Activated T-helper 17 cell treated with anti-CD3 and anti-CD28 coated beads, Interleukin-2, amount 50 U/mL, for 72 hours (primary cell): Measurements from ENCODE around the gene KASH5. TPM values are rescaled to one million over a fixed set of nuclear protein-coding genes. Genes with fewer than 3 reads are reported as not detected.

Source experiments
- ATAC-seq: fragments of 150-1000 bp; cut with Tn5 transposase; replicated peaks from 2 replicates; pipeline ENCODE4 v1.10.0; 2021; ENCODE audit warnings: mild to moderate bottlenecking, moderate library complexity
- H3K27ac Mint-ChIP-seq: one replicate; pipeline ENCODE4 v1.8.0; 2022; ENCODE audit warnings: mixed read lengths
- H3K27me3 Mint-ChIP-seq: one replicate; pipeline ENCODE4 v1.8.0; 2022; ENCODE audit warnings: mixed read lengths
- H3K36me3 Mint-ChIP-seq: one replicate; pipeline ENCODE4 v1.8.0; 2022; ENCODE audit warnings: low read depth, mild to moderate bottlenecking, mixed read lengths
- H3K4me1 Mint-ChIP-seq: one replicate; pipeline ENCODE4 v1.8.0; 2022; ENCODE audit warnings: mixed read lengths
- H3K4me3 Mint-ChIP-seq: one replicate; pipeline ENCODE4 v1.8.0; 2022; ENCODE audit warnings: mild to moderate bottlenecking, mixed read lengths
- H3K9me3 Mint-ChIP-seq: one replicate; pipeline ENCODE4 v1.8.0; 2022; ENCODE audit warnings: mixed read lengths
- total RNA-seq, 2 donors: library from RNA; stranded (reverse); gene quantifications; one replicate each; pipeline ENCODE4 v1.2.3, GENCODE V29; 2022

KASH5 gene
- 1 to 10 TPM in 1 of 2 donors, not detected in 1; 1.1 TPM for total RNA-seq

DNA sequence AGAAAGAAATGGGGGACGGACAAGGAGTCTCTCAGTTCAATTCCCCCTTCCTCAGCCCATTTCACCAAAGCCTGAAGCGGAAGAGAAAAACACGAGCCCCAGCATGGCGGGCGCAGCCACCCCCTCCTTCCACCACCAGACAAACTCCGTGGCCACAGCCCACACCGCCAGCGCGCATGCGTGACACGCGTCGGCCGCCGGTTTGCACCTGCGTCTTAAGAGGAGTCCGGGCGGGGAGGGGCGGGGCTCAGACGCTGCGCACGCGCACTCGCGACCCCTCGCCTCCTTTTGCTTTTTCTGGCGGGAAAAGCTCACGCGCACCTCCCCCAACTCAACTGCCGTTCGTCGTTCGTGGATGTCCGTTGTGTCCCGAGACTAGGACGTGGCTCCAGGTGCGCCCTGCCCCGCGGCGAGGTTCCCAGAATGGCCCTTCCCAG, at the start of gene KASH5:
Gene KASH5, plus strand, starts transcription at position 314 of the 437 bp plus-strand sequence. CDS start 2,635 bp downstream, outside the sequence.
- Mint-ChIP-seq H3K4me1 (peaks cover 6% of the 10 kb centered on the region), H3K36me3 (no peaks in the 10 kb centered on the region), H3K27ac (no peak within 1 kb of the TSS), H3K4me3 (peak within 1 kb of the TSS; percentile 53), H3K9me3 (no peaks in the 10 kb centered on the region), H3K27me3 (no peaks in the 10 kb centered on the region)
- peak; percentile 52 for ATAC-seq

DNA sequence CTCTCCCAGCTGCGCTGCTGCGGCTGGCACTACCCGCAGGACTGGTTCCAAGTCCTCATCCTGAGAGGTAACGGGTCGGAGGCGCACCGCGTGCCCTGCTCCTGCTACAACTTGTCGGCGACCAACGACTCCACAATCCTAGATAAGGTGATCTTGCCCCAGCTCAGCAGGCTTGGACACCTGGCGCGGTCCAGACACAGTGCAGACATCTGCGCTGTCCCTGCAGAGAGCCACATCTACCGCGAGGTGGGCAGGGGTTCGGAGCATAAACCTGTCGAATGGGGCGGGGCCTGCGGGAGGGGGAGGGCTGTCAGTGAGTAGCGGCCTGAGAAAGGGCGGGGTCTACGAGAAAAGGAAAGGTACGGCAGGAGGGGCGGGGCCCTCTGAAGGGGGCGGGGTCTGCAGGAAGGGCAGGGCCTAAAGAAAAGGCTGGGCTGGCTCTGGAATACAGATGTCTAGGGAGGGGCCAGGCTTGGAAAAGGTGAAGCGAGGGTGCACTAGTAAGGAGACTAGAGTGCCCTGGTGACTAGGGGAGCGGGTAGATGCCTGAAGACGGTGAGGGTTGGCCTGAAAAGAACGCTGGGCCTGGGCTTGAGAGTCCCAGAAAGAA, 49.3 kb upstream of the KASH5 start:
- Mint-ChIP-seq H3K4me1 (peaks cover 29% of the 10 kb centered on the region), H3K27ac (no peak overlapping the region), H3K4me3 (no peak overlapping the region), H3K9me3 (no peaks in the 10 kb centered on the region), H3K27me3 (no peaks in the 10 kb centered on the region), H3K36me3 (peaks cover 53% of the 10 kb centered on the region)
- no peak for ATAC-seq

DNA sequence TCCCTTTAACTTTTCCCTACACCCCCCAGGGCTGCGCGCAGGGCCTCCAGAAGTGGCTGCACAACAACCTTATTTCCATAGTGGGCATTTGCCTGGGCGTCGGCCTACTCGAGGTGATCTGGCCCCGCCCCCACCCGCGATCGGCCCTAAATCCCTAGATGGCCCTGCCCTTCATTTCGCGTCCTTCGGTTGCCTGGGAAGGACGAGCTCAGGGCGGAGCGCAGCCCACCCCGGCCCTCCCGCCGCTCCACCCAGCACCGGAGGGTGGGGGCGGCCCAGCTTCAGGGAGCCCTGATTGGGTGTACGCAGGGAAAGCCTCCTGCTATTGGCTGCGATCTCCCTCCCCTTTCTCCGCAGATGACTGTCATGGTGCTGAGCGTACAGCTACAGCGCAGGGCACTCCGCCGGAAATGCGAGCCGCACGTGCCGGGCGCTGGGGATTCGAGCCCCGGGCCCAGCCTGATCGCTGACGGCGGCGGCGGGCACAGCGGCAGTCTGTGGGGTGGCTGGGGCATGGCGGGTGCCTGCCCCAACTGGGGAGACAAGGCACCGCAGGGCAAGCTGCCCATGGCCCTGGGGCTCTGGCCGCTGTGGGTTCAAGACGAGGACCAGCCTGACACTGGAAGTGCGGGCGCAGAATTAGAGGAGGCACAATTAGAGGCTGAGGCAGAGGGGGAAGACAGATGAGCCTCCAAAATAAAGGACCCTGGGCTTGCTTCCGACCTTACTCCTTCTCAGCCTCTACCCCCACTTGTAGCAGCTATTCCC, 48.6 kb upstream of the KASH5 start:
- ATAC-seq: no peak

GRCh38 chr19:49340069-49340864, 47.8 kb upstream of the KASH5 start:
- Mint-ChIP-seq H3K27me3 (no peaks in the 10 kb centered on the region), H3K9me3 (no peaks in the 10 kb centered on the region), H3K4me1 (peaks cover 22% of the 10 kb centered on the region), H3K4me3 (no peak overlapping the region), H3K27ac (no peak overlapping the region), H3K36me3 (peaks cover 48% of the 10 kb centered on the region)
- ATAC-seq: no peak

More for the DNA sequence above, 48.6 kb upstream of the KASH5 start:
- Mint-ChIP-seq H3K4me3 (no peak overlapping the region), H3K4me1 (peaks cover 23% of the 10 kb centered on the region), H3K27me3 (no peaks in the 10 kb centered on the region), H3K9me3 (no peaks in the 10 kb centered on the region), H3K27ac (no peak overlapping the region), H3K36me3 (peaks cover 53% of the 10 kb centered on the region)

DNA sequence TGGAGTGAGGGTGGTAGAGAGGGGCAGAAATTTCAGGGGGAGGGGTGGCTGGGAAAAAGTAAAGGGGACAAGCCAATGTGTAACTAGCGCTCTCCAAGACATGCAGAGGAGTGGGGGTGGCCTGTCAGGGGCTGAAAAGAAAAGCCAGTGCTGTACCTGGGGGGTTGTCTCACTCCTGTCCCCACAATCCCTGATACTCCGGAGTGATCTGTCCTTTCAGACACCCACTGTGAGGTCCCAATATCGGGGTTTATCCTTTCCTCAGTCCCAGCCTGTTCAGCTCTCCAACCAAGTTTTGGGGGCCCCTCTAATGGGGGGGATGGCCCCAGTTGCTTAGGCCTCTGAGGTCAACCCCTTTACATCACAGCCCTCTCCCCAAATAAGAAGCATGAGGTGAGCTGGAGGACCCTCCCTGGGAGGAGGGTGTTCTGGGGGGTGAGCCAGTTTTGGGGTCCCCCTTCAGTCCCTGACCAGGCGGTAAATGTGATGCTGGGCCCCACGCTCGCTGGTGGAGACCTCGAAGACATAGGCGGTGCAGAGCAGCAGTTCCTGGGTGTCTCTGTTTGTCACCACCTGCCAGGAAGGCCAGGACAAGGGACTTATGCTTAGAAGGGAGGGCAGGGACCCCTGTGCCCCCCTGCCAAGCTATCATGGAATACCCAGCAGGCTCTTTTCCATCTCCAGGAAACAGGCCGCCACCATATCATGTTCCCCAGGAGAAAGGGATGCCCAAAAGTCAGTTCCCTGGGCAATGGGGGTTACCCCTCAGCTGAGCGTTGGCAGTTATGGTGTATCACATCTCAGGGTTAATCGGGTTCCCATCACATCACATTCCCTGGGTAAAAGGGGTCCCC, 47.0 kb upstream of the KASH5 start:
- peaks cover 22% of the 10 kb centered on the region for H3K4me1 Mint-ChIP-seq

DNA sequence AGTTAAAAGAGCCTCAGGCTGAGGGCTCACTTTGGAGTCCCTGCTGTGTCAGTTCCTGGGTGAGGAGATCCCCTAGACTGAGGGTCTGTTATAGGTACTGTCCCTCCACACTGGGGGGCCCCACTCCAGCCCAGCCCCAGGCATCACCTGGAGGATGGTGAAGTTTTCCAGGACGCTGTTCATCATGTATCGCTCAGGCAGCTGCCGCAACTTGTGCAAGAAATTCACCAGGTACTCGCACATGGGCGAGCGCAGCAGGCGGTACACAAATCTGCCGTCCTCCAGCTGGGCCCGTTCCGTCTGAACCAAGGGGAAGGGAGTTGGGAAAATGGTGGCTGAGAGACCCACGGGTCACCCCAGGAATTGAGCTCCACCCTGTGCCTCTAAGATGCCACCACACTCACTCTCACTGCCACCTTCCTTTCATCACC, 45.7 kb upstream of the KASH5 start:
- Mint-ChIP-seq H3K27ac (peak overlapping the region; percentile 25), H3K4me3 (no peak overlapping the region), H3K27me3 (no peaks in the 10 kb centered on the region), H3K9me3 (no peaks in the 10 kb centered on the region), H3K4me1 (peaks cover 17% of the 10 kb centered on the region), H3K36me3 (peaks cover 28% of the 10 kb centered on the region)
- no peak for ATAC-seq

More for the DNA sequence above, 47.0 kb upstream of the KASH5 start:
- H3K27me3 Mint-ChIP-seq: no peaks in the 10 kb centered on the region
- H3K36me3 Mint-ChIP-seq: peaks cover 41% of the 10 kb centered on the region
- no peak overlapping the region for H3K27ac Mint-ChIP-seq
- no peaks in the 10 kb centered on the region for H3K9me3 Mint-ChIP-seq
- ATAC-seq: no peak
- no peak overlapping the region for H3K4me3 Mint-ChIP-seq

DNA sequence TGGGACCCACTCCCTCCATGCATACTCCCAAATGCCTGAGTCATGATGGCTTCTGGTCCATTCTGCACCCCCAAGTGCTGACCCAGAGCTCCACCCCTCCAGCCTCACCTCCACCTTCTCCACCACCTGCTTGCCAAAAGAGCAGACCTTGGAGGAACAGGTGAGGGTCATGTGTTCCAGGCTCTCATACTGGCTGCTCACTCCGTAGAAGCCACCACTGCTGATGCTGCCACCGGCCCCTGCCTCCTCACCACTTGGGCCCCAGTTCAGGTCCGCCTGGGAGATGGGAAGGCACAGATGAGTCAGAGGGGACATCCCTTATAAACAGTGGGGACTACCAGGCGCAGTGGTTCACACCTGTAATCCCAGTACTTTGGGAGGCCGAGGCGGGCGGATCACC, 44.9 kb upstream of the KASH5 start:
- Mint-ChIP-seq H3K4me1 (peaks cover 10% of the 10 kb centered on the region), H3K9me3 (no peaks in the 10 kb centered on the region), H3K27ac (peak overlapping the region; percentile 25), H3K36me3 (peaks cover 20% of the 10 kb centered on the region), H3K4me3 (no peak overlapping the region), H3K27me3 (no peaks in the 10 kb centered on the region)
- peak; percentile 70 for ATAC-seq

GRCh38 chr19:49344505-49345423, 43.3 kb upstream of the KASH5 start:
- H3K9me3 Mint-ChIP-seq: no peaks in the 10 kb centered on the region
- ATAC-seq: no peak
- peaks cover 4% of the 10 kb centered on the region for H3K4me1 Mint-ChIP-seq
- peaks cover 9% of the 10 kb centered on the region for H3K36me3 Mint-ChIP-seq
- no peak overlapping the region for H3K4me3 Mint-ChIP-seq
- H3K27ac Mint-ChIP-seq: peak overlapping the region; percentile 69
- H3K27me3 Mint-ChIP-seq: no peaks in the 10 kb centered on the region

DNA sequence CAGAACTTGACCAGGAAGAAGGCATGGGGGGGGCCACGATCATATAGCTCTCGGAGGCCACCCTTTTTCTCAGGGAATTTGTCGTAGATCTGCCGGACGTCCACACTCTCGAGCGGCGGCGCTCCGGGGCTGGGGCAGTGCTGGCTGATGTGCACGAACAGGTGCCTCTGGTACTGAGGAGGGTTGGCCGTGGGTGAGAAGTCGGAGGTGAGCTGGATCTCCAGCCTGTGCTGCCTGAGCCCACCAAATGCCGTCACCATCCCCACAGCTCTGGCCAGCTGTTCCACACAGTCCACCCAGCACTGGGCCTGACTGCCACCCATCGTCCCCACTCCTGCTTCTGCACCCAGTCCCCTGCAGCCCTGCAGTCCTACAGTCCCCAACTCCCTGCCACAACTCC, 40.9 kb upstream of the KASH5 start:
- no peaks in the 10 kb centered on the region for H3K27me3 Mint-ChIP-seq
- no peak overlapping the region for H3K4me3 Mint-ChIP-seq
- no peak for ATAC-seq
- no peaks in the 10 kb centered on the region for H3K9me3 Mint-ChIP-seq
- H3K4me1 Mint-ChIP-seq: peaks cover 4% of the 10 kb centered on the region
- no peaks in the 10 kb centered on the region for H3K36me3 Mint-ChIP-seq
- H3K27ac Mint-ChIP-seq: no peak overlapping the region

DNA sequence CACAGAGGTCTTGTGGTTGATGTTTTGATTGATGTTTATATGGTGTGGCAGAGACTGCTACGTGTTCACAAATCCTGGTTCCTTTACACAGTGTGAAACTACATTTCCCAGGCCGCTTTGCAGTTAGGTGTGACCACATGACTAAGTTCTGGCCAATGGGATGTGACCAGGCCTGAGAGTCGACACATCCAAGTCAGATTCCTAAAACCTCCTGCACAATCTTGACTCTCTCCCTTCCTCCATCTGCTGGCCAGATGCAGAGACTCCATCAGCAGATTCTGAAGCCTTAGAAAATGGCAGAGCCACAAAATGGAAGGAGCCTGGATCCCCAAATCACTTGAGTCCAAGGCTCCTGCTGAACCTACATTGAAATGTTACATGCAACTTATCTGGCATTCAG, 40.2 kb upstream of the KASH5 start:
- H3K36me3 Mint-ChIP-seq: no peaks in the 10 kb centered on the region
- H3K4me3 Mint-ChIP-seq: no peak overlapping the region
- peak; percentile 61 for ATAC-seq
- no peaks in the 10 kb centered on the region for H3K27me3 Mint-ChIP-seq
- H3K9me3 Mint-ChIP-seq: no peaks in the 10 kb centered on the region
- peak overlapping the region; percentile 41 for H3K27ac Mint-ChIP-seq
- peaks cover 4% of the 10 kb centered on the region for H3K4me1 Mint-ChIP-seq

DNA sequence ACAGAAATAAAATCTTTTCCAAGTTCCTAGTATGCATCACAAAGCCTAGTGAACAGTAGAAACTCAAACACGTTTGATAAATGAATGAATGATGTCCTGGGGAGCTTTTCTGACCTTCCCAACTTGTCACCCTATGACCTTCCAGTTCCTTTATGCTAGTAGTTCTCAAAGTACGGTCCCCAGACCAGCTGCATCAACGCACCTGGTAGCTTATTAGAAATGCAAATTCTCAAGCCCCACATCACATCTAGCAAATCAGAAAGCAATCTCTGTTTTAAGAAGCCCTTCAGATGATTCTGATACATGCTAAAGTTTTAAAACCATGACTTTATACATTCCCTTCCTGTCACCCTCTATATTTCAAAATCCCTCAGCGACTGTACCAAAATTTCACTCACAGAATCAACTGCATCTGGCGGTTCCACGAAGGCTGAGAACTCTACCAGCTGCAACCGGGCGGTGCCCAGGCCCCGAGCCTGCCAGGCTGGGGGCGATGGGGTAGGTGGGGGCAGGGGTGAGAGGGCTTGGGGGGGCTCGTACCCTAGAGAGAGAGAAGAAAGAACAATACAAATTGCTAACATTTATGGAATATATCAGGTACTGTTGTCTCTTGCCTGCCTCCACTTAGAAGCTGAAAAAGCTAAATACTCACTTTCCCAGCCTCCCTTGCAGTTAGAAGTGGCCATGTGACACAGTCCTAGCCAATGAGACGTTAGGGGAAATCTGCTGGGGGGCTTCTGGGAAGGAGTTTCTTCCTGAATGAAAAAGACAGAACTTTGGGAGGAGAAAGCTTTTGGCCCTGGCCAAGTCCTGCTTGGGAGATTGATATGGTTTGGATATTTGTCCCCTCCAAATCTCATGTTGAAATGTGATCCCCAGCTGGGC, 39.5 kb upstream of the KASH5 start:
- Mint-ChIP-seq H3K4me1 (peaks cover 4% of the 10 kb centered on the region), H3K27me3 (peaks cover 3% of the 10 kb centered on the region), H3K27ac (peak overlapping the region; percentile 41), H3K36me3 (no peaks in the 10 kb centered on the region), H3K9me3 (no peaks in the 10 kb centered on the region), H3K4me3 (no peak overlapping the region)
- no peak for ATAC-seq

GRCh38 chr19:49349567-49349966, 38.5 kb upstream of the KASH5 start:
- H3K36me3 Mint-ChIP-seq: no peaks in the 10 kb centered on the region
- ATAC-seq: no peak
- H3K27ac Mint-ChIP-seq: no peak overlapping the region

More at GRCh38 chr19:49349567-49349966, 38.5 kb upstream of the KASH5 start:
- no peak overlapping the region for H3K4me3 Mint-ChIP-seq
- peaks cover 4% of the 10 kb centered on the region for H3K27me3 Mint-ChIP-seq
- no peaks in the 10 kb centered on the region for H3K9me3 Mint-ChIP-seq
- H3K4me1 Mint-ChIP-seq: peaks cover 4% of the 10 kb centered on the region
